Body of pancreas (tissue), 4 donors: ENCODE measurements around the gene WDR33. TPM values are rescaled to one million over a fixed set of nuclear protein-coding genes. Genes with fewer than 3 reads are reported as not detected.
"Not testable (repeated sequence)": the region's sequence is repeated elsewhere in the genome, so short reads cannot be mapped to it uniquely, and the experiment has no call there.

Source experiments
- ATAC-seq: fragments of 150-250 bp; one replicate; pipeline ENCODE4 v1.9.1; 2016
- DNase-seq, 4 donors: peaks; one replicate each; pipeline ENCODE4 v3.0.0-alpha.2; 2019
- H3K27ac ChIP-seq, 4 donors: fragments of 200-600 bp; sonication (generic); 1 replicate in 3 of 4; 2 replicates in 1 of 4; pipeline versions ENCODE4 v1.5.1 to v1.6.1; 2016 to 2019; ENCODE audit warnings: mild to moderate bottlenecking in 1 of 4, mixed read lengths in 1 of 4, moderate library complexity in 1 of 4
- H3K27me3 ChIP-seq, 2 donors: fragments of 200-600 bp; sonication (generic); one replicate each; pipeline ENCODE4 v1.6.0; 2016; ENCODE audit warnings: mild to moderate bottlenecking in 1 of 2
- H3K36me3 ChIP-seq, 2 donors: fragments of 200-600 bp; sonication (generic); replicated peaks in 1 of 2; 2 replicates each; pipeline ENCODE4 v1.5.1; 2016; ENCODE audit warnings: low read depth in 2 of 2; ENCODE audit not compliant: insufficient read depth in 1 of 2
- H3K4me1 ChIP-seq: fragments of 200-600 bp; sonication (generic); one replicate; pipeline ENCODE4 v1.6.0; 2016
- H3K4me3 ChIP-seq, 2 donors: fragments of 200-600 bp; sonication (generic); 1 replicate in 1 of 2; 2 replicates in 1 of 2; pipeline ENCODE4 v1.5.1; 2016 to 2019
- H3K9me3 ChIP-seq, 3 donors: fragments of 200-600 bp; sonication (generic); 1 replicate in 2 of 3; 2 replicates in 1 of 3; pipeline ENCODE4 v1.5.1; 2016
- CTCF ChIP-seq, 7 experiments: fragments of 450-650 bp in 4 of 7; fragments of 200-600 bp in 3 of 7; sonication (generic) in 3 of 7; IDR thresholded peaks; one replicate each; pipeline ENCODE4 v1.5.1; 2016 to 2019; ENCODE audit warnings: antibody characterized with exemption in 7 of 7
- POLR2A ChIP-seq, 3 donors: fragments of 450-650 bp; IDR thresholded peaks; one replicate each; pipeline ENCODE4 v1.6.1; 2016; ENCODE audit warnings: antibody characterized with exemption in 3 of 3, mild to moderate bottlenecking in 2 of 3
- WGBS, 2 donors: methylation state at CpG; one replicate each; pipeline ENCODE4 v1.1.5; 2017; 5-methylcytosine and 5-hydroxymethylcytosine counted together
- intact Hi-C: fragments of 100-400 bp; cut with DNase I; formaldehyde crosslinking; loops from one replicate; pipeline ENCODE4 v1.15.1; 2023
- total RNA-seq, 2 donors: library from RNA; depleted of rRNA; stranded (reverse); fragments of >200 nt; gene quantifications; one replicate each; pipeline ENCODE4 v1.1.0, GENCODE V29; 2016

The WDR33 gene
- total RNA-seq, 2 donors from 2014 or later = 31.6 to 37.1 TPM

GRCh38 chr2:127770973-127771735 is 39.8 kb downstream of the WDR33 start:
- H3K4me3 ChIP-seq = no peak overlapping the region
- ATAC-seq (no peak), DNase-seq (no peak)
- no peaks in the 10 kb centered on the region for H3K9me3 ChIP-seq
- H3K4me1 ChIP-seq = peaks cover 4% of the 10 kb centered on the region
- 84 to 91% methylated on average over 9 of the region's 9 CpGs for WGBS, 2 donors
- TF ChIP-seq POLR2A (IDR thresholded peaks at IDR 0.05) = no peak
- no peak for TF ChIP-seq CTCF (IDR thresholded peaks at IDR 0.05)
- H3K27me3 ChIP-seq = no peaks in the 10 kb centered on the region
- H3K36me3 ChIP-seq = peaks cover 0 to 7% of the 10 kb centered on the region in 2 donors
- no peak overlapping the region for H3K27ac ChIP-seq
- intact Hi-C loops = no loop called here

- intact Hi-C loops, H3K4me1 ChIP-seq, H3K9me3 ChIP-seq, H3K27ac ChIP-seq, H3K27me3 ChIP-seq, H3K36me3 ChIP-seq, H3K4me3 ChIP-seq, DNase-seq, ATAC-seq: not testable (repeated sequence)
- WGBS, 2 donors = 92 to 95% methylated on average over 6 of the region's 6 CpGs
Observed at GRCh38 chr2:127770534-127770933, 40.4 kb downstream of the WDR33 start.

- H3K9me3 ChIP-seq = no peaks in the 10 kb centered on the region
- no peak overlapping the region for H3K27ac ChIP-seq
- peaks cover 6 to 15% of the 10 kb centered on the region in 2 donors for H3K36me3 ChIP-seq
- TF ChIP-seq POLR2A (IDR thresholded peaks at IDR 0.05) (no peak), CTCF (IDR thresholded peaks at IDR 0.05) (no peak)
- ATAC-seq = no peak
- H3K4me3 ChIP-seq = no peak overlapping the region
- no peaks in the 10 kb centered on the region for H3K27me3 ChIP-seq
- H3K4me1 ChIP-seq = no peaks in the 10 kb centered on the region
- intact Hi-C loops = no loop called here
- no peak for DNase-seq
- WGBS, 2 donors = 98% methylated on average over 2 of the region's 2 CpGs
Observed at GRCh38 chr2:127769587-127769986, 41.4 kb downstream of the WDR33 start.

- Histone ChIP-seq H3K27me3 (no peaks in the 10 kb centered on the region), H3K4me3 (no peak overlapping the region), H3K27ac (no peak overlapping the region), H3K36me3 (peaks cover 7 to 22% of the 10 kb centered on the region in 2 donors), H3K4me1 (no peaks in the 10 kb centered on the region), H3K9me3 (no peaks in the 10 kb centered on the region)
- intact Hi-C loops = no loop called here
- ATAC-seq (no peak), DNase-seq (no peak)
- 91 to 95% methylated on average over 6 of the region's 6 CpGs for WGBS, 2 donors
- TF ChIP-seq CTCF (IDR thresholded peaks at IDR 0.05) = no peak
- no peak for TF ChIP-seq POLR2A (IDR thresholded peaks at IDR 0.05)
Observed at GRCh38 chr2:127768775-127769479, 42.0 kb downstream of the WDR33 start.

- no peaks in the 10 kb centered on the region for H3K9me3 ChIP-seq
- intact Hi-C loops = no loop called here
- H3K4me1 ChIP-seq = no peaks in the 10 kb centered on the region
- H3K27me3 ChIP-seq = no peaks in the 10 kb centered on the region
- H3K4me3 ChIP-seq = no peak overlapping the region
- H3K27ac ChIP-seq = no peak overlapping the region
- DNase-seq (no peak), ATAC-seq (no peak)
- TF ChIP-seq CTCF (IDR thresholded peaks at IDR 0.05) (no peak), POLR2A (IDR thresholded peaks at IDR 0.05) (no peak)
- H3K36me3 ChIP-seq = peaks cover 7 to 40% of the 10 kb centered on the region in 2 donors
Observed at GRCh38 chr2:127763776-127764175, 47.2 kb downstream of the WDR33 start.
